Measurements from ENCODE around the gene POTEF. TPM values are rescaled to one million over a fixed set of nuclear protein-coding genes. Genes with fewer than 3 reads are reported as not detected.
"Not testable (repeated sequence)": the region's sequence is repeated elsewhere in the genome, so short reads cannot be mapped to it uniquely, and the experiment has no call there.

POTEF gene
- total and polyA plus RNA-seq, 2 experiments from 2014 or later: 1.1 to 3.0 TPM

DNA sequence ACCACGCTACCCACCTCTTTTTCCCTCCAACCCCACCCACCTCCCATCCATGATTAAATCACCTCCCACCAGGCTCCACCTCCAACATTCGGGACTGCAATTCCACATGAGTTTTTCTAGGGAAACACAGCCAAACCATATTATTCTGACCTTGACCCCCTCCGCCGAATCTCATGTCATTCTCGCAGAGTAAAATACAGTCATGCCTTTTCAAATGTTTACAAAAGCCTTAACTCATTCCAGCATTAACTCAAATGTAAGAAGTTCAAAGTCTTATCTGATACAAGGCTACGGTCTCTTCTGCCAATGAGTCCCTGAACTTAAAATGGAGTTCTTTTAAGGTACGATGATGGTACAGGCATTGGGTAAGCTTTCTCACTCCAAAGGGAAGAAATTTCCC is 72.7 kb downstream of the POTEF start:
- ATAC-seq; H3K4me3 Mint-ChIP-seq; H3K27ac ChIP-seq (ENCODE audit: low read depth); H3K9me2 ChIP-seq (ENCODE audit: insufficient read depth); H4K20me1 ChIP-seq (replicated peaks; ENCODE audit: insufficient read depth); H3K27me3 ChIP-seq (ENCODE audit: insufficient read depth); H3K27ac Mint-ChIP-seq; H3K4me1 ChIP-seq (ENCODE audit: insufficient read depth); H3K27me3 Mint-ChIP-seq (ENCODE audit: insufficient read depth, low read depth, poor library complexity); H3K36me3 ChIP-seq (ENCODE audit: insufficient read depth); H3K9me3 Mint-ChIP-seq; H3K4me3 ChIP-seq; H3K4me1 Mint-ChIP-seq; H3F3A ChIP-seq (replicated peaks; ENCODE audit: low read depth); H2AFZ ChIP-seq; H3K36me3 Mint-ChIP-seq (ENCODE audit: low read depth); DNase-seq (ENCODE audit: low spot score); H3K4me2 ChIP-seq; H3K79me2 ChIP-seq (replicated peaks; ENCODE audit: insufficient read depth): not testable (repeated sequence)

GRCh38 chr2:130053217-130053911 is 75.7 kb downstream of the POTEF start:
- H3K27me3 Mint-ChIP-seq (ENCODE audit: insufficient read depth, low read depth, poor library complexity); ATAC-seq; H3K4me1 ChIP-seq (ENCODE audit: insufficient read depth); H2AFZ ChIP-seq; H3K9me2 ChIP-seq (ENCODE audit: insufficient read depth); H3K79me2 ChIP-seq (replicated peaks; ENCODE audit: insufficient read depth); H3K36me3 Mint-ChIP-seq (ENCODE audit: low read depth); H3K4me1 Mint-ChIP-seq; H3K27ac ChIP-seq (ENCODE audit: low read depth); DNase-seq (ENCODE audit: low spot score); H3K4me3 Mint-ChIP-seq; H3K4me2 ChIP-seq; H4K20me1 ChIP-seq (replicated peaks; ENCODE audit: insufficient read depth); H3K27me3 ChIP-seq (ENCODE audit: insufficient read depth); H3K9me3 Mint-ChIP-seq; H3K36me3 ChIP-seq (ENCODE audit: insufficient read depth); H3K27ac Mint-ChIP-seq; H3F3A ChIP-seq (replicated peaks; ENCODE audit: low read depth); H3K4me3 ChIP-seq: not testable (repeated sequence)

DNA sequence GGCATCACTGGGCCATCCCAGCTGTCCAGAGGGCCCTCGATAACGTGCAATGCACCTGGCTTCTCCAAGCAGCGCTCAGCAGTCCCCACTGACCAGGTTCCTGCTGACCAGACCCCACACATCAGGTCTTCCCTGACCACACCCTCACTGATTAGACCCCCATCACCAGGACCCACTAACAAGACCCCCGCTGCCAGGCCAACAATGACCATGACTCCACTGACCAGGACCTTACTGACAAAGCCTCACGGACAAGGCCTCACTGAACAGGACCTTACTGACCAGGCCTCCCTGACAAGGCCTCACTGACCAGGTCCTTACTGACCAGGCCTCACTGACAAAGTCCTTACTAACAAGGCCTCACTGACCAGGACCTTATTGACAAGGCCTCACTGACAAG is 76.6 kb downstream of the POTEF start:
- not testable (repeated sequence) for H3K36me3 ChIP-seq (ENCODE audit: insufficient read depth); H3K27ac Mint-ChIP-seq; H3K27me3 ChIP-seq (ENCODE audit: insufficient read depth); H3K79me2 ChIP-seq (replicated peaks; ENCODE audit: insufficient read depth); H3K9me2 ChIP-seq (ENCODE audit: insufficient read depth); H4K20me1 ChIP-seq (replicated peaks; ENCODE audit: insufficient read depth); H3K36me3 Mint-ChIP-seq (ENCODE audit: low read depth); H3K9me3 Mint-ChIP-seq; DNase-seq (ENCODE audit: low spot score); H3F3A ChIP-seq (replicated peaks; ENCODE audit: low read depth); H2AFZ ChIP-seq; ATAC-seq; H3K27me3 Mint-ChIP-seq (ENCODE audit: insufficient read depth, low read depth, poor library complexity); H3K4me1 Mint-ChIP-seq; H3K4me3 ChIP-seq; H3K4me3 Mint-ChIP-seq; H3K4me1 ChIP-seq (ENCODE audit: insufficient read depth); H3K4me2 ChIP-seq; H3K27ac ChIP-seq (ENCODE audit: low read depth)

- not testable (repeated sequence) for H3K36me3 Mint-ChIP-seq (ENCODE audit: low read depth); H3K27me3 ChIP-seq (ENCODE audit: insufficient read depth); H3K4me2 ChIP-seq; H2AFZ ChIP-seq; ATAC-seq; H3K4me1 Mint-ChIP-seq; H3K27ac ChIP-seq (ENCODE audit: low read depth); H3K4me1 ChIP-seq (ENCODE audit: insufficient read depth); H3K4me3 ChIP-seq; H3K27ac Mint-ChIP-seq; H3K79me2 ChIP-seq (replicated peaks; ENCODE audit: insufficient read depth); H3K27me3 Mint-ChIP-seq (ENCODE audit: insufficient read depth, low read depth, poor library complexity); H3K9me3 Mint-ChIP-seq; H3K36me3 ChIP-seq (ENCODE audit: insufficient read depth); H3F3A ChIP-seq (replicated peaks; ENCODE audit: low read depth); DNase-seq (ENCODE audit: low spot score); H3K9me2 ChIP-seq (ENCODE audit: insufficient read depth); H3K4me3 Mint-ChIP-seq; H4K20me1 ChIP-seq (replicated peaks; ENCODE audit: insufficient read depth)
- TF ChIP-seq REST (IDR thresholded peaks at IDR 0.05; ENCODE audit: unreplicated experiment): peak; percentile 57
These were observed 80.6 kb downstream of the POTEF start for GRCh38 chr2:130048422-130048821.

DNA sequence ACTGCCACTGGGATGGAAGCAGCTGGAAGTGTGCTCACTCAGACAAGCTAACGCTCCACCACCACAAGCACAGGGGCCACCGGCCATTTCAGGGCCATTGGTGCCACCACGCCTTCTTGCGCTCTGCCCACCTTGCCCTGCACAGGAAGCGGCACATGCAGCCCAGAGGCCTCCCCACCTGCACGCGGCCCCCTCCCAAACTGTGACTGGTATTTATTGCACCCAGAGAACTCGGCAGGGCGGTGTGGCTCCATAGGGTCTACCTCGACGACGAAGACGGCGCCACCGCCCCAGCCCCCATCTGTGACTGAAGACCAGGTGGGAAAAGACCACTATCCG is 90.8 kb downstream of the POTEF start:
- H3K36me3 ChIP-seq (ENCODE audit: insufficient read depth); H3F3A ChIP-seq (replicated peaks; ENCODE audit: low read depth); H3K4me1 ChIP-seq (ENCODE audit: insufficient read depth); H3K79me2 ChIP-seq (replicated peaks; ENCODE audit: insufficient read depth); H3K27me3 Mint-ChIP-seq (ENCODE audit: insufficient read depth, low read depth, poor library complexity); H3K9me2 ChIP-seq (ENCODE audit: insufficient read depth); H3K27ac ChIP-seq (ENCODE audit: low read depth); H2AFZ ChIP-seq; H3K27ac Mint-ChIP-seq; H3K4me1 Mint-ChIP-seq; ATAC-seq; H3K36me3 Mint-ChIP-seq (ENCODE audit: low read depth); H3K4me3 Mint-ChIP-seq; H3K4me2 ChIP-seq; DNase-seq (ENCODE audit: low spot score); H3K4me3 ChIP-seq; H3K27me3 ChIP-seq (ENCODE audit: insufficient read depth); H4K20me1 ChIP-seq (replicated peaks; ENCODE audit: insufficient read depth); H3K9me3 Mint-ChIP-seq: not testable (repeated sequence)
